Stimulated activated CD8-positive, alpha-beta memory T cell treated with anti-CD3 and anti-CD28 coated beads, Interleukin-4, amount 100 ng/mL, for 1 hour (primary cell): ENCODE data around the gene CBLN3.

Experiments used
- DNase-seq, 2 donors: peaks; one replicate each; pipeline ENCODE4 v3.0.0-alpha.2; 2020; ENCODE audit warnings: low read depth in 2 of 2, low spot score in 1 of 2

CBLN3 gene

DNA sequence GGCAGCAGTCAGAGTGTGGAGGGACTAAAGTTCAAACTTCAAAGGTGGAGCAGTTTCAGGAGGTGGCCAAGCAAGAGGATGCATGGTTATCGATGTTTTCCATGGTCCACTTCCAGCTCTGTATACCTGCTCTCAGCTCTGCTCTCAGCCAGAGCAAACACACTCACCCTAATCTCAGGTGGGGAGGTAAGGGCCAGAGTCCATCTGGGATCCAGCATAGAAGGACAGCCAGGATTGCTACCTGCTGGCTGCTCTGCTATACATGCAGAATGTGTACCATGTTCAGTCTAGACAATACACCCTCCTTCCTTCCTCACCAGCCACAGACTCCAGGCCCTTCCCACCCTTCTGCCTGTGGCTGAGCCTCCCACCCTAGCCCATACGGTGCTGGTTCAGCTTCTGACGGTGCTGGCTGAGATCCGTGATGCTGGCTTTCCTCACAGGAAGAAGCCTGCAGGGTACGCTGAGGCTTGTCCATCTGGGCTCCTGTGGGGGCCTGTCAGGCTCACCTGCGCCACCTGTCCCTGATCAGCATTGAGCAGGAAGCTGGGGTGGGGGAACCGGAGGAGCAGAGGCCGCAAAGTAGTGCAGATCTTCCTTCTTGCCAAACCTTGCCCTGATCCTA, 2.4 kb downstream of the CBLN3 start:
- no peak for DNase-seq

DNA sequence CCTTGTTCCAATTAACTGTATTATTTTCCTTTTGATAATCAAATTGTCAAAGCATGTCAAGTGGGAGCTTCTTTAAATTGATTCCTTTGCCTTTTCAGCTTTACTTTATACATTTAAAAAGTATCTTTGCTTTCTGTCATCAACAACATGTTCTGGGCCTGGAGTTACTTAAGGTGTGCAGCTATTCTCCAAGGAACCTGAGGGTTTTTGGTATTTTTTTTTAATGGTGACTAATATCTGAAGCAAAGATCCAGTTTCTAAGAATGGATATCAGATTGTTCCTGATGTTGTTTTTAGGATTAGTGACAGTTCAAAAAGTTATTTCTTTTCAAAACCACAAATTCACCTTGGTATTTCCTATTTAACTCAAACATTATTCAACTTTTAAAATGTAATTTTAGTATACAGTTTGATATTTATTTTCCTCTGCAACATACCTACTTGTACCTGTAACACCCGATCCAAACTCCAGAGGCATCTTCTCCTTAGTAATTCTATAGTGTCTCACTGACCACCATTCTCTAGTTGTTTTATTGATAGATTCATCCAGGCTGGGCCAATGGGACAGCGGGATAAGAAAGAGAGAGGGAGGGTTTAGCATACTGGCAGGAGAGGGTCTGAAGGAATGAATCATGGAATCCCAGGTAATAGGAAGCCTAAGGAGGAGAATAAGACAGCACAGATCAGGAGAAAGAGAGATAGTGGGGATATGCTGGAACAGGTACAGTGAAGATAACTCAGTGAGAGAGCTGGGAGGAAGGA, 3.1 kb downstream of the CBLN3 start:
- no peak for DNase-seq

DNA sequence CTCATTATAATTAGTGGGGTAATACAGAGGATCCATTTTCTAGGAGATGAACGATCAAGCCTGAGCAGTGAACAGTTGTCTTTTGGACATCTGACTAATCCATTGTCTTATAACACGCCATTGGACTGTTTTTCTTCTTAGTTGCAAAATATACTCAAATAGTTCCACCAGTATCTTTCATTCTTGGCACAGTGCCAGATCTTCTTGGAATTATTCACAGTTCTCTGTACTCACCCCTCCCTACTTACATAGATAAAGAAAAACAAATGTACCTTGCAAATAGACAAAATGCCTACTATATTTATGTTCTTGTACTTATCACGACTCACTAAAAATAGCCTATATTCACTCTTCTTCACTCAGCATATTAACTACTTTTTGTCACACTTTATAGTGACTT, 3.8 kb downstream of the CBLN3 start:
- DNase-seq = no peak

DNA sequence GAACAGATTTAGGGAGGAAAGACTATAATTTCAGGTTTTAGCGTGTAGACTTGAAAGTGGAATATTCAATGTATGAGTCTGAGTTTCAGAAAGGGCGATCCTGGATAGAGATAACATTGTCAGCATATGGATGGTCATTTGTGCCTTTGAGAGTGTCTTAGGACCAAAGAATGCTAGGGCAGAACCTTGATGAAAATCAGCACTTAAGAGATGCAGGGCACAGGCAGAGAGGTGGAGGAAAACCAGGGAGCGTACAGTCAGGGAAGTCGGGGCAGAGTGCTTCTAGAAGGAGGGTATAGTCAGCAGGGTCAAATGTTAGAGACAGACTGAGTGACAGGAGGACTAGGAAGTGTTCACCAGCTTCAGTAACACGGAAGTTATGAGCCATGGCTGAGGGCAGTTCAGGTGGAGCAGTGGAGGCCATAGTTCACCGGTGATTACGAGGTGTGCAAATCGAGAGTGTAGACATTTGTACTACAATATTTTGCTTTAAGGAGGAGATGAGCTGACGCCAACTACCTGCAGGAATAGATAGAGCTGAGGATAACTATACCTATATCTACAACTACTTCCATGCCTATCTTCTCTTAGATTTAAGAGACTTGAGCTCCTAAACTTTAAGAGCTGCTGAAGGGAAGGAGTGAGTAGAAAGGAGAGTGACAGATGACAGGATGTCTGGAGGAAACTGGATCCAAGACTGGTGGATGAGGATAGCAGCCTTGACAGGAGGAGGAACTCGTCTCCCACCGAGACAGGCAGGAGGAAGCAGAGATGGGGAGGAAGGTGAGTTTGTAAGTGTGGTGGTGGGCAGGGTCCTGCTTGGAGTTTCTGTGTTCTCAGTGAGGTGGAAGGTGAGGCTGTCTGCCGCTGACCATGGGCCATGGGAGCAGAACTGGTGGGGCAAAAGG, 6.5 kb downstream of the CBLN3 start:
- no peak for DNase-seq

DNA sequence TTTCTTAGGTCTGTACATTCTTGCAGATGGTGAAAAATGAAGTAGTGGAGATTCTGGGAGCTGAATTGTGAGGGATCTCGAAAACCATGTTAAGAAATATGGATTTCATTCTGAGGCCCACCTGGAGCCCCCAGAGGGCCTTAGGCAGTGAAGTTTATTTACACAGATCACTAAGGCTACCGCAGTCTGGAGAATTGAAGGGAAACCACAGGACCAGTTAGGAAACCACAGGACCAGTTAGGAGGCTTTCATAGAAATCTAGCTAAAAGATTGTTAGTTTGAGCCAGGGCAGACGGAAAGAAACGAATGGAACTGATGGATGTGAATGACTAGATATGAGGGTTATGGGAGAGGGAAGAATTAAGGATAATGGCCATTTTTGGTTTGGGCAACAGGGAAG, 7.2 kb downstream of the CBLN3 start:
- no peak for DNase-seq

DNA sequence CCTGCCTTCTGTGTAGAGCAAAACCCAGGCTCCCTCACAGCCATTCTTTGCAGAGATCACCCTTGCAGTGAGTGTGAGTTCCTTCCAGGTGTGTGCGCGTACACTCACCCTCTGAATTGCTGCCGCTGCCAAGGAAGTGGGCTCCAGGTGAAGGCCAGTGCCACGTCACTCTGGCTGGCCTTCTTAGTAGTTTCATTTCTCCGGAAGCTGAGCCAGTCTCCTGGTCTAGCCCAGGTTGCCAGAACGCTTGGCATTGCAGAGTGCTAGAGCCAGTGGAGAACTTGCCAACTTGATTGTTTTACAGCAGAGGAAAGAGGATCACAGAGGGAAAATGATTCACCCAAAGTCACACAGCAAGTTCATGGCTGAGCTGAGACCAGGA, 11.0 kb downstream of the CBLN3 start:
- no peak for DNase-seq

DNA sequence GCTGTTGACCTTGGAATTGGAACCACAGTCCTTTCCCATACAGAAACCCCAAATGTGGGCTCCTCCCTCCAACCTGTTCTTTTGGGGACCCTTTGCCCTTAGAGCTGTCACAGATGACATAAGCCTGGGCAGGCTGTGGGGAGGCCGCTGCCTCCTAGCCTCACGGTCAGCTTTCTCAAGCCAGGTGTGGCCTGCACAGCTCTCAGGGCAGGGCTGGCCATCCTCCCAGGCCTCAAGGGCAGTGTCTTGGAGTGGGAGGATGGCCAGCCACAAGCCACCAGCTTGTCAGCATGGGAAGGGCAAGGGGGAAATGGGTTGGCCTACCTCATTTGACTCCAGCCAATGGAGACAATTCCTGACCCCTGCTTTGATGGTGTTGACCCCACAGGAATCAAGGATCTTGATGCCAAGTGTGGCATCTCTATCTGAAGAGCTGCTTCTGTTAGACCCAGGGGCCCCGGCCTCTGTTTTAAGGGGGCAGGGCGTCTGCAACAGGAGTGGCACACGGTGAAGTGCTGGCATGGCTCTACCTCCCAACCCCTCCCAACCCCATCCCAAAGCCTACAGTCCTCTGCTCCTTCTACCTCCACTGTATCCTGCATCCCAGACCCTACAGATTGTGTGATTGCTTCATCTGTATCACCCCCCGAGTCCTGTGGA, 11.5 kb downstream of the CBLN3 start:
- no peak for DNase-seq

DNA sequence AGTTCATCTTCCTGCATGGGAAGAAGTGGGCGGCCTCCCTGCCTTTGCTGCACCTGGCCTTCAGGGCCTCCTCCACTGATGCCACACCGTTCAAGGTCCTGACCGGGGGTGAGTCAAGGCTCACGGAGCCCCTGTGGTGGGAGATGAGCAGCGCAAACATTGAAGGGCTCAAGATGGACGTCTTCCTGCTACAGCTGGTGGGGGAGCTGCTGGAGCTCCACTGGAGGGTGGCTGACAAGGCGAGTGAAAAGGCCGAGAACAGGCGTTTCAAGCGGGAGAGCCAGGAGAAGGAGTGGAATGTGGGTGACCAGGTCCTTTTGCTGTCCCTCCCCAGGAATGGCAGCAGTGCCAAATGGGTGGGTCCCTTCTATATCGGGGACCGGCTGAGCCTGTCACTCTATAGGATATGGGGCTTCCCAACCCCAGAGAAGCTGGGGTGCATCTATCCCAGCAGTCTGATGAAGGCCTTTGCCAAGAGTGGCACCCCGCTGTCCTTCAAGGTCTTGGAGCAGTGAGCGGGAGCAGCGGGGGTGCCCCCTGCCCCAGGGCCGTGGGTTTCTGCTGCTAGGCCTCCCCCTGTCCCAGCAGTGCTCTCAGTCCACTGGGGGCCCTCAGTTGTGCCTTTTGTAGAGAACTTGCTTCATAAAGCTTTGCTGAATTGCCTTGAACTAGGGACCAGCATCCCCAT, 12.4 kb downstream of the CBLN3 start:
- DNase-seq = no peak

DNA sequence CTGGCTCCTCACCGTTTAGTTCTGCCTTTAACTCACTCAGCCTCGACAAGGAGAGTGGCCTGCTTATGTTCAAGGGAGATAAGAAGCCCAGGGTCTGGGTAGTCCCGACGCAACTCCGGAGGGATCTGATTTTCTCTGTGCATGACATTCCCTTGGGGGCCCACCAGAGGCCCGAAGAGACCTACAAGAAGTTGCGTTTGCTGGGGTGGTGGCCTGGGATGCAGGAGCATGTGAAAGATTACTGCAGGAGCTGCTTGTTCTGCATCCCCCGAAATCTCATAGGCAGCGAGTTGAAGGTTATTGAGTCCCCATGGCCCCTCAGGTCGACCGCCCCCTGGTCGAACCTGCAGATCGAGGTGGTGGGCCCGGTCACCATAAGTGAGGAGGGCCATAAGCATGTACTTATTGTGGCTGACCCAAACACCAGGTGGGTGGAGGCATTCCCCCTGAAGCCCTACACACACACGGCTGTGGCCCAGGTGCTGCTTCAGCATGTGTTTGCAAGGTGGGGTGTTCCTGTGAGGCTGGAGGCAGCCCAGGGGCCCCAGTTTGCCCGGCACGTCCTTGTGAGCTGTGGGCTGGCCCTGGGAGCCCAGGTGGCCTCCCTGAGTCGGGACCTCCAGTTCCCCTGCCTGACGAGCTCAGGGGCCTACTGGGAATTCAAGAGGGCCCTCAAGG, 13.1 kb downstream of the CBLN3 start:
- no peak for DNase-seq

DNA sequence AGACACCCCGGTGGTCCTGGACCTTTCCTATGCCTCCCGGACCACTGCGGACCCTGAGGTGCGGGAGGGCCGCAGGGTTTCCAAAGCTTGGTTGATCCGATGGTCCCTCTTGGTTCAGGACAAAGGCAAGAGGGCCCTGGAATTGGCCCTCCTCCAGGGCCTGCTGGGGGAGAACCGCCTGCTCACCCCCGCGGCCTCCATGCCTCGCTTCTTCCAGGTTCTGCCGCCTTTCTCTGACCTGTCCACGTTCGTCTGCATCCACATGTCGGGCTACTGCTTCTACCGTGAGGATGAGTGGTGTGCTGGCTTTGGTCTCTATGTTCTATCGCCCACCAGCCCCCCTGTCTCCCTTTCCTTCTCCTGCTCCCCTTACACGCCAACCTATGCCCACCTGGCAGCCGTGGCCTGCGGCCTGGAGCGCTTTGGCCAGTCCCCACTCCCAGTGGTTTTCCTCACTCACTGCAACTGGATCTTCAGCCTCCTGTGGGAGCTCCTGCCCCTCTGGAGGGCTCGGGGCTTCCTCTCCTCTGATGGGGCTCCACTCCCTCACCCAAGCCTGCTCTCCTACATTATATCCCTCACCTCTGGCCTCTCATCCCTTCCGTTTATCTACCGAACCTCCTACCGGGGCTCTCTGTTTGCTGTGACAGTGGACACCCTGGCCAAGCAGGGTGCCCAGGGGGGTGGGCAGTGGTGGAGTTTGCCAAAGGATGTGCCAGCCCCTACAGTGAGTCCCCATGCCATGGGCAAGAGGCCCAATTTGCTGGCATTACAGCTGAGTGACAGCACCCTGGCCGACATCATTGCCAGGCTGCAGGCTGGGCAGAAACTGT, 13.8 kb downstream of the CBLN3 start:
- no peak for DNase-seq

DNA sequence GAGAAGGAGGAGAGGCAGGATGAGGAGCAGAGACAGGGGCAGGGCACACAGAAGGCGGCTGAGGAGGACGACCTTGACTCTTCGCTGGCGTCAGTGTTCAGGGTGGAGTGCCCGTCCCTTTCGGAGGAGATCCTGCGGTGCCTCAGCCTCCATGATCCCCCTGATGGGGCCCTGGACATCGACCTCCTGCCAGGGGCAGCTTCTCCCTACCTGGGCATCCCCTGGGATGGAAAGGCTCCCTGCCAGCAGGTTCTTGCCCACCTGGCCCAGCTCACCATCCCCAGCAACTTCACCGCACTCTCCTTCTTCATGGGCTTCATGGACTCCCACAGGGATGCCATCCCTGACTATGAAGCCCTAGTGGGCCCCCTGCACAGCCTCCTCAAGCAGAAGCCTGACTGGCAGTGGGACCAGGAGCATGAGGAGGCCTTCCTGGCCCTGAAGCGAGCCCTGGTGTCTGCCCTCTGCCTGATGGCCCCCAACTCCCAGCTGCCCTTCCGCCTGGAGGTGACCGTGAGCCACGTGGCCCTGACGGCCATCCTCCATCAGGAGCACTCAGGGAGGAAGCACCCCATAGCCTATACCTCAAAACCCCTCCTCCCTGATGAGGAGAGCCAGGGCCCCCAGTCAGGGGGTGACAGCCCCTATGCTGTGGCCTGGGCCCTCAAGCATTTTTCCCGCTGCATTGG, 14.6 kb downstream of the CBLN3 start:
- DNase-seq = no peak

DNA sequence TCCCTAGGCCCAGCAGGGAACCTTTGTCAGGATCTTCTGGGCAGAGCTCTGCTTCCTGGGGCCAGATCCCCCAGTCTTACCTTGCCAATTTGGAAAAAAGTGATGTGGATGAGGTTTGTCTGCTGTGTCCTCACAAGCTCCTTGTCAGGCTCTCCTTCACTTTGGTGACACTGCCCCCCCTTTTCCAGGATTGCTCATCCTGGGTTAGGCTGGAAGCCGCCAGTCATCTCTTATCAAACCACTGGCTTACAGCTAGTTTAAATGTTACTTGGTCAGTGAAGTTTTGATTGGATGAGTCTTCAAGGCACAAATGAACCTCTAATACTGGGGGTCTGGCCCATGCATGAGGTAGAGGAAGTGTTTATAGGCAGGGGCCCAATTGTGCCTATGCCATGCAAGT, 15.4 kb downstream of the CBLN3 start:
- no peak for DNase-seq

DNA sequence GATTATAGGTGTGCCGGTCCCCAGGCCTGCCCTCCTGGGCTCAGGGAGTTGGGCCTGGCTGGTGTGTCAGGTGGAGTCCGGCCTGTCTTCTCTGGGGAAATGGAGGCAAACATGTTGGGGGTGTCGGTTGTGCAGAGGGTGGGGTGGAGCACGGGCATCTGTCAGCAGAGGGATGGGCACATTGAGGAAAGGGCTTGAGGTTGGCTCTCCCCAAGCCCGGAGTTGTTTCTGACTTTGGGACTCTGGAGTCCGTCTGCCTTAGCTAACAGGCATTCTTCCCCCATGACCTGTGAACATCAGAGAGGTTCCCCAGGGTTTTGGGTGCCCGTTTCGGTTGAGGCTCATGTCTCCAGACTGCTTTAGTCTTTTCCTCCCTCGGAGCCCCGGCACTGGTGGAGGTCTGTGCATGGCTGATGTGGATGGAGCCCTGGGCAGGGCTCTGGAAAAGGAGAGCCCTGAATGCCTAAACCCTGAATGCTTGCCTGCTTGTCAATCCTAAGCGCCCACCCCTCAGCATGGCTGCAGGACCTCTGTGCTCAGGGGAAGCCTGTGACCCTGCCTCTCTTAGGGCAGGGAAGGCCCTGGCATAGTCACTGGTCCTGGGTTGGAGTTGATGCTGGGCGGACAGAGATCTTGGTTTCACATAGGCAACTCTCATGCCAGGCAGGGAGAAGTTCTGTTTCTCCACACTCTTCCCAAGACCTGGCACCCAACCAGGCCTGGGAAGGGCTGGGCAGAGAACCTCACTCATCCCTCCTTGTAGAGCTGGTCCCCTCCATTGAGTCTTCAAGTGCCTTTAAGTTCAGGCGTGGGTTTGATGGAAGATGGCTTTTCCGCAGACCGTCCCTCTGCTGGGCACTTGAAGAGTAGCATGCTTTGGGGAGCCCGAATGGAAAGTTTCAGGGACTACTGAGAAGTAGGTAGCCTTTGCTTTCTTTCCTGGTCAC, 17.8 kb downstream of the CBLN3 start:
- DNase-seq = no peak

DNA sequence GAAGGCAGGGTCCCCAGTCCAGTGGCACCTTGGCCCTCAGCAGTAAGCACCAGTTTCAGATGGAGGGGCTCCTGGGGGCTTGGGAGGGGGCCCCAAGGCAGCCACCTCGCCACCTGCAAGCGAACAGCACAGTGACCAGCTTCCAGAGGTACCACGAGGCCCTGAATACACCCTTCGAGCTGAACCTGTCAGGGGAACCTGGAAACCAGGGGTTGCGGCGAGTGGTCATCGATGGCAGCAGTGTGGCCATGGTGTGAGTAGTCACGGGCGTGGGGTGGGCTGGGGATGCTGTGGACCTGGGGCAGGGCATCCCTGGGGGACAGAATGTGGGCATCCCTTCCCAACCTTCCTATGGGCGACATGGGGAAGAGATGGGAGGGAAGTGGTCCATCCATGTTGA, 19.5 kb downstream of the CBLN3 start:
- no peak for DNase-seq

DNA sequence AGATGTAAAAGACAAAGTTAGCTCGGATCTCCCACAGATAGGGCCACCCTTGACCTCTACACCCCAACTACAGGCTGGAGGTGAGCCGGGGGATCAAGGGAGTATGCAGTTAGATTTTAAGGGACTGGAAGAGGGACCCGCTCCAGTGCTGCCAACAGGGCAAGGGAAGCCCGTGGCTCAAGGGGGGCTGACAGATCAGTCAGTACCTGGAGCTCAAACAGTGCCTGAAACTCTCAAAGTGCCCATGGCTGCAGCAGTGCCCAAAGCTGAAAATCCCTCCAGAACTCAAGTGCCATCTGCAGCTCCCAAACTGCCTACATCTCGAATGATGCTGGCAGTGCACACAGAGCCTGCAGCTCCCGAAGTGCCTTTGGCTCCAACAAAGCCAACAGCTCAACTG, 20.3 kb downstream of the CBLN3 start:
- no peak for DNase-seq

DNA sequence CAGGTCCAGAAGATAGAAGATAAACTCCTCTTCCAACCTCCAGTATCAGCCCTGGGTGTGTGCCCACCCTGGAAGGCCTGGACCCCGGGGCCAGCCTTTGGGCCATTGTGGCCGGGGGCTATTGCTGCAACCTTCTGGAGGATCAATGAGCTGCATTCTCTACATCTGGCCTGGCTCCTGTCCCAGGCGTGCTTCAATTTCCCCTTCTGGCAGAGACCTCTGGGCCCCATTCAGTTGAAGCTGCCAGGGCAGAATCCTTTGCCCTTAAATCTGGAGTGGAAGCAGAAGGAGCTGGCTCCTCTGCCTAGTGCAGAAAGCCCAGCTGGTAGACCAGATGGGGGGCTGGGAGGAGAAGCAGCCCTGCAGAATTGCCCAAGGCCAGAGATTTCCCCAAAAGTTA, 20.7 kb downstream of the CBLN3 start:
- DNase-seq = no peak

DNA sequence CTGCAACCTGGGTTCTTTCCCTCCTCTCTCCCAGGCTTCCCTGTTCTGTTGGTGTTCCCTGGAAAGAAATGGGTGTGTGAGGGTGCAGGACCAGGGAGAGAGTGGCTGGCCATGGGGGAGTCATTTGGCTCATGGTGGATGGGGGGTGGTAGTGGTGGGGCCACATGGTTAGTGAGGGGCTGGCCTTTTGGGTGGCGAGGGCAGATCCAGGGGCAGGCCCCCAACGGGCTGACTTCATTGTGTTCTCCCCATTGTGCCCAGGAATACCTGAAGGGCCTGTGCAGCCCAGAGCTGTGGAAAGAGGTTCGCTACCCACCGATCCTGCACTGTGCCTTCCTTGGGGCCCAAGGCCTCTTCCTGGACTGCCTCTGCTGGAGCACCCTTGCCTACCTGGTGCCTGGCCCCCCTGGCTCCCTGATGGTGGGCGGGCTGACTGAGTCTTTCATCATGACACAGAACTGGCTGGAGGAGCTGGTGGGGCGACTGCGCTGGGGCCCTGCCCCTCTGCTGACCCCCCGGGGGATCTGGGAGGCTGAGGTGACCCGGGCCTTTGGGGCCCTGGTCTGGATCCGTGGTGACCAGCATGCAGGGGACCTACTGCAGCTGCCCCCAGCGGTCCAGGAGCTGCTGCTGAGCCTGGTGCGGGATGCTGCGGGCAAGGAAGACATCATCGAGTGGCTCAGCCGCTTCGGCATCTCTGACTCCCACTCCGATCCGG, 21.7 kb downstream of the CBLN3 start:
- no peak for DNase-seq
